Vagina (tissue), 2 donors: ENCODE results near the gene KRTAP22-2.

Experiments
- POLR2A ChIP-seq, 2 donors: fragments of 450-650 bp; IDR thresholded peaks; one replicate each; pipeline ENCODE4 v1.6.1; 2017; ENCODE audit warnings: antibody characterized with exemption in 2 of 2, mild to moderate bottlenecking in 2 of 2, moderate library complexity in 2 of 2
- TF ChIP-seq, protein P1 (sequence below), 3 experiments: fragments of 450-650 bp in 2 of 3; fragments of 200-600 bp in 1 of 3; sonication (generic) in 1 of 3; IDR thresholded peaks; one replicate each; pipeline ENCODE4 v1.5.1; 2017 to 2019; ENCODE audit warnings: antibody characterized with exemption in 3 of 3, mild to moderate bottlenecking in 2 of 3, moderate library complexity in 2 of 3

DNA sequence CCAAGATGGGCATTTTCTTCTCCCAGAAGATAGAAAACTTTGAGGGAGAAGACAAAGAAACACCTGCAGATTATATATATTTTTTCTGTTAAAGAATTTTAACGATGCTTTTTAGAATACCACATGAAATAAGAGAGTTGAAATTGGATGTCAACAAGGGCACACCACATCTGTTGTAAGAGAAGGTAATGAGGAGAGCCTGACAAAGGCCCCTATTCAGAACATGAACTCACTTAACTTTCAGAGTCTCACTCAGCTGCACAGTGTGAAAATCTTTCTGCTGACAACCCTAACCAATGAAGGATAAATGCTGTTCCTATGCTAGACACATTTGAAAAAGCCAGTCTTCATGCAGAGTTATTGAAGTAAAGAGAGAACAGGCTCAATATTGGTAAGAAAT is 7.3 kb downstream of the KRTAP22-2 start:
- no peak for TF ChIP-seq POLR2A (IDR thresholded peaks at IDR 0.05)
- TF ChIP-seq, protein P1, sequence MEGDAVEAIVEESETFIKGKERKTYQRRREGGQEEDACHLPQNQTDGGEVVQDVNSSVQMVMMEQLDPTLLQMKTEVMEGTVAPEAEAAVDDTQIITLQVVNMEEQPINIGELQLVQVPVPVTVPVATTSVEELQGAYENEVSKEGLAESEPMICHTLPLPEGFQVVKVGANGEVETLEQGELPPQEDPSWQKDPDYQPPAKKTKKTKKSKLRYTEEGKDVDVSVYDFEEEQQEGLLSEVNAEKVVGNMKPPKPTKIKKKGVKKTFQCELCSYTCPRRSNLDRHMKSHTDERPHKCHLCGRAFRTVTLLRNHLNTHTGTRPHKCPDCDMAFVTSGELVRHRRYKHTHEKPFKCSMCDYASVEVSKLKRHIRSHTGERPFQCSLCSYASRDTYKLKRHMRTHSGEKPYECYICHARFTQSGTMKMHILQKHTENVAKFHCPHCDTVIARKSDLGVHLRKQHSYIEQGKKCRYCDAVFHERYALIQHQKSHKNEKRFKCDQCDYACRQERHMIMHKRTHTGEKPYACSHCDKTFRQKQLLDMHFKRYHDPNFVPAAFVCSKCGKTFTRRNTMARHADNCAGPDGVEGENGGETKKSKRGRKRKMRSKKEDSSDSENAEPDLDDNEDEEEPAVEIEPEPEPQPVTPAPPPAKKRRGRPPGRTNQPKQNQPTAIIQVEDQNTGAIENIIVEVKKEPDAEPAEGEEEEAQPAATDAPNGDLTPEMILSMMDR (IDR thresholded peaks at IDR 0.05): no peak
